ENCODE results near the gene TUBA1C. TPM values are rescaled to one million over a fixed set of nuclear protein-coding genes. Genes with fewer than 3 reads are reported as not detected.

TUBA1C gene
- total and polyA plus RNA-seq, 9 of the 15 experiments (the other 6 are each of a cell fraction or from before 2014, with no cell fraction given) = 755 to 3,012 (median 914) TPM

- no peak for TF ChIP-seq SMAD2 (IDR thresholded peaks at IDR 0.05; ENCODE audit: low read depth, low read length)
- 0 out of 2 replicates have a peak, but pooled peaks have one; percentile 20 for TF ChIP-seq ZNF644 (tag; IDR thresholded peaks at IDR 0.05; ENCODE audit: low read depth)
- TF ChIP-seq STAT5A (IDR thresholded peaks at IDR 0.05; ENCODE audit: borderline replicate concordance, low read length) = no peak
- peak; percentile 11 for TF ChIP-seq NBN (IDR thresholded peaks at IDR 0.05; ENCODE audit: low read depth)
- TF ChIP-seq PATZ1 (CRISPR knock-in tag; IDR thresholded peaks at IDR 0.05; ENCODE audit: borderline replicate concordance) = no peak
- TF ChIP-seq ESRRA (IDR thresholded peaks at IDR 0.05; ENCODE audit: borderline replicate concordance, low read depth) = no peak; the same call in 1 of the 2 replicates
- TF ChIP-seq RBM39 (optimal IDR thresholded peaks at IDR 0.05; ENCODE audit: low read depth, low read length) = peak; percentile 93
- TF ChIP-seq BCOR (IDR thresholded peaks at IDR 0.05) = no peak
- TF ChIP-seq IRF9 (tag; IDR thresholded peaks at IDR 0.05) = no peak
- no peak for TF ChIP-seq ZNF408 (CRISPR knock-in tag; IDR thresholded peaks at IDR 0.05; ENCODE audit: low read depth)
- TF ChIP-seq ZBTB8A (IDR thresholded peaks at IDR 0.05; ENCODE audit: partially characterized antibody) = no peak
- TF ChIP-seq ZNF583 (CRISPR knock-in tag; IDR thresholded peaks at IDR 0.05) = no peak; the same call in 1 of the 2 replicates
- TF ChIP-seq ATF6 (CRISPR knock-in tag; IDR thresholded peaks at IDR 0.05) = peak; percentile 73; the same call in 1 of the 2 replicates
- TF ChIP-seq ZNF174 (CRISPR knock-in tag; IDR thresholded peaks at IDR 0.05) = no peak
- no peak for TF ChIP-seq ZKSCAN3 (CRISPR knock-in tag; IDR thresholded peaks at IDR 0.05)
- peak; percentile 56 for TF ChIP-seq PRDM10 (IDR thresholded peaks at IDR 0.05; ENCODE audit: partially characterized antibody)
- no peak for TF ChIP-seq EZH2 (IDR thresholded peaks at IDR 0.05; ENCODE audit: borderline replicate concordance, low read depth, low read length)
- peak; percentile 99 for TF ChIP-seq FOSL1 (tag; conservative IDR thresholded peaks at IDR 0.05)
- no peak for TF ChIP-seq ILK (tag; IDR thresholded peaks at IDR 0.05; ENCODE audit: borderline replicate concordance, low read depth)
These were observed at the start of gene TUBA1C (continued) for GRCh38 chr12:49264873-49265792.

Measured in K562 (cell line).